Measurements from ENCODE around the gene MCTP2. TPM values are rescaled to one million over a fixed set of nuclear protein-coding genes. Genes with fewer than 3 reads are reported as not detected.

Gene MCTP2
- total RNA-seq, 3 donors from 2014 or later: 41.9 to 89.3 (median 83.7) TPM

- H3K36me3 ChIP-seq (ENCODE audit: low read depth): no peaks in the 10 kb centered on the region
- intact Hi-C loops (cut with DNase I, micrococcal nuclease): no loop called here
- no peak for TF ChIP-seq CTCF (IDR thresholded peaks at IDR 0.05)
- DNase-seq: no peak
- H3K4me3 ChIP-seq: no peak overlapping the region
- peaks cover 5% of the 10 kb centered on the region for H3K4me1 ChIP-seq (ENCODE audit: low read depth)
- no peak for ATAC-seq
- no peaks in the 10 kb centered on the region for H3K9me3 ChIP-seq
Observed at GRCh38 chr15:94273826-94274225, 42.5 kb downstream of the MCTP2 start.

- H3K36me3 ChIP-seq (ENCODE audit: low read depth): no peaks in the 10 kb centered on the region
- peaks cover 5% of the 10 kb centered on the region for H3K4me1 ChIP-seq (ENCODE audit: low read depth)
- DNase-seq (no peak), ATAC-seq (no peak)
- no peak for TF ChIP-seq CTCF (IDR thresholded peaks at IDR 0.05)
- H3K4me3 ChIP-seq: no peak overlapping the region
- intact Hi-C loops (cut with DNase I, micrococcal nuclease): no loop called here
- no peaks in the 10 kb centered on the region for H3K9me3 ChIP-seq
Observed at GRCh38 chr15:94274745-94275144, 43.4 kb downstream of the MCTP2 start.

GRCh38 chr15:94277485-94277884 is 46.1 kb downstream of the MCTP2 start:
- Histone ChIP-seq H3K4me1 (ENCODE audit: low read depth) (no peaks in the 10 kb centered on the region), H3K9me3 (no peaks in the 10 kb centered on the region), H3K4me3 (no peak overlapping the region), H3K36me3 (ENCODE audit: low read depth) (no peaks in the 10 kb centered on the region)
- DNase-seq (no peak), ATAC-seq (no peak)
- no peak for TF ChIP-seq CTCF (IDR thresholded peaks at IDR 0.05)
- intact Hi-C loops (cut with DNase I, micrococcal nuclease): no loop called here

GRCh38 chr15:94279736-94280135 is 48.4 kb downstream of the MCTP2 start:
- intact Hi-C loops (cut with DNase I, micrococcal nuclease): no loop called here

GRCh38 chr15:94280301-94280700 is 48.9 kb downstream of the MCTP2 start:
- Histone ChIP-seq H3K36me3 (ENCODE audit: low read depth) (no peaks in the 10 kb centered on the region), H3K4me3 (no peak overlapping the region), H3K4me1 (ENCODE audit: low read depth) (no peaks in the 10 kb centered on the region), H3K9me3 (no peaks in the 10 kb centered on the region)
- intact Hi-C loops (cut with DNase I, micrococcal nuclease): no loop called here
- DNase-seq (no peak), ATAC-seq (no peak)
- no peak for TF ChIP-seq CTCF (IDR thresholded peaks at IDR 0.05)

More at GRCh38 chr15:94279736-94280135, 48.4 kb downstream of the MCTP2 start:
- TF ChIP-seq CTCF (IDR thresholded peaks at IDR 0.05): no peak
- DNase-seq (no peak), ATAC-seq (no peak)
- H3K4me3 ChIP-seq: no peak overlapping the region
- H3K4me1 ChIP-seq (ENCODE audit: low read depth): no peaks in the 10 kb centered on the region
- H3K36me3 ChIP-seq (ENCODE audit: low read depth): no peaks in the 10 kb centered on the region
- no peaks in the 10 kb centered on the region for H3K9me3 ChIP-seq

All from mucosa of descending colon (tissue), 3 donors.